GM23248 (cell line): ENCODE results near the gene ATN1. TPM values are rescaled to one million over a fixed set of nuclear protein-coding genes. Genes with fewer than 3 reads are reported as not detected.

Experiments used
- DNase-seq: peaks from one replicate; pipeline ENCODE4 v3.0.0-alpha.2; 2015
- H2AFZ ChIP-seq: fragments of 200-600 bp; sonication (generic); 2 replicates; pipeline ENCODE4 v1.6.1; 2016; ENCODE audit warnings: antibody characterized with exemption
- H3F3A ChIP-seq: fragments of 200-600 bp; sonication (generic); 2 replicates; pipeline ENCODE4 v1.6.1; 2016; ENCODE audit warnings: mild to moderate bottlenecking, antibody characterized with exemption, mixed run types; ENCODE audit not compliant: insufficient read depth
- H3K27ac ChIP-seq: fragments of 200-600 bp; sonication (generic); 2 replicates; pipeline ENCODE4 v1.5.1; 2016; ENCODE audit warnings: mild to moderate bottlenecking
- H3K27me3 ChIP-seq: fragments of 200-600 bp; sonication (generic); replicated peaks from 2 replicates; pipeline ENCODE4 v1.6.1; 2016; ENCODE audit warnings: mild to moderate bottlenecking; ENCODE audit not compliant: insufficient read depth
- H3K36me3 ChIP-seq: fragments of 200-600 bp; sonication (generic); 2 replicates; pipeline ENCODE4 v1.6.1; 2016; ENCODE audit warnings: low read depth, mild to moderate bottlenecking
- H3K4me1 ChIP-seq: fragments of 200-600 bp; sonication (generic); 2 replicates; pipeline ENCODE4 v1.6.1; 2016; ENCODE audit warnings: mild to moderate bottlenecking; ENCODE audit not compliant: insufficient read depth
- H3K4me2 ChIP-seq: fragments of 200-600 bp; sonication (generic); one replicate; pipeline ENCODE4 v1.6.1; 2016; ENCODE audit warnings: mild to moderate bottlenecking; ENCODE audit not compliant: unreplicated experiment
- H3K4me3 ChIP-seq: fragments of 200-600 bp; sonication (generic); 2 replicates; pipeline ENCODE4 v1.5.1; 2016; ENCODE audit warnings: mild to moderate bottlenecking
- H3K79me2 ChIP-seq: fragments of 200-600 bp; sonication (generic); 2 replicates; pipeline ENCODE4 v1.6.1; 2016; ENCODE audit warnings: mild to moderate bottlenecking; ENCODE audit not compliant: insufficient read depth
- H3K9ac ChIP-seq: fragments of 200-600 bp; sonication (generic); 2 replicates; pipeline ENCODE4 v1.6.1; 2016; ENCODE audit warnings: mild to moderate bottlenecking
- H3K9me2 ChIP-seq: fragments of 200-600 bp; sonication (generic); 2 replicates; pipeline ENCODE4 v1.6.1; 2016; ENCODE audit warnings: mixed run types, mild to moderate bottlenecking, moderate library complexity; ENCODE audit not compliant: insufficient read depth
- H3K9me3 ChIP-seq: fragments of 200-600 bp; sonication (generic); one replicate; pipeline ENCODE4 v1.6.1; 2017; ENCODE audit warnings: low read depth
- H4K20me1 ChIP-seq: fragments of 200-600 bp; sonication (generic); 2 replicates; pipeline ENCODE4 v1.6.0; 2016; ENCODE audit not compliant: insufficient read depth
- EZH2 ChIP-seq: fragments of 200-600 bp; sonication (generic); IDR thresholded peaks from 2 replicates; pipeline ENCODE4 v1.6.1; 2018; ENCODE audit warnings: antibody characterized with exemption, mild to moderate bottlenecking; ENCODE audit not compliant: insufficient read depth, poor library complexity, severe bottlenecking
- EZH2phosphoT487 ChIP-seq: fragments of 200-600 bp; sonication (generic); IDR thresholded peaks from 2 replicates; pipeline ENCODE4 v1.6.1; 2018; ENCODE audit warnings: antibody characterized with exemption, moderate library complexity, mild to moderate bottlenecking, low read depth; ENCODE audit not compliant: insufficient read depth
- WGBS, 2 experiments: methylation state at CpG; one replicate each; pipeline ENCODE4 v1.1.6; 2015 to 2017; ENCODE audit warnings: low lambda C conversion rate in 2 of 2, low coverage in 1 of 2; ENCODE audit errors: missing lambda C conversion rate in 2 of 2; 5-methylcytosine and 5-hydroxymethylcytosine counted together
- in situ Hi-C: fragments of 300-500 bp; cut with MboI; formaldehyde crosslinking; loops from 2 replicates; pipeline ENCODE4 v1.15.0; 2020
- polyA plus RNA-seq: library from polyadenylated mRNA; unstranded; fragments of >200 nt; fragmentation: Nextera tagmentation; extraction: Ambion mirVana; gene quantifications from 2 replicates; pipeline ENCODE4 v1.2.1, GENCODE V29; 2016
- total RNA-seq: library from RNA; depleted of rRNA; stranded (reverse); fragments of >200 nt; shearing (Covaris generic); gene quantifications from 2 replicates; pipeline ENCODE4 v1.2.3, GENCODE V29; 2014

Gene ATN1
- total and polyA plus RNA-seq, 2 experiments from 2014 or later: 6.5 to 14.7 TPM

DNA sequence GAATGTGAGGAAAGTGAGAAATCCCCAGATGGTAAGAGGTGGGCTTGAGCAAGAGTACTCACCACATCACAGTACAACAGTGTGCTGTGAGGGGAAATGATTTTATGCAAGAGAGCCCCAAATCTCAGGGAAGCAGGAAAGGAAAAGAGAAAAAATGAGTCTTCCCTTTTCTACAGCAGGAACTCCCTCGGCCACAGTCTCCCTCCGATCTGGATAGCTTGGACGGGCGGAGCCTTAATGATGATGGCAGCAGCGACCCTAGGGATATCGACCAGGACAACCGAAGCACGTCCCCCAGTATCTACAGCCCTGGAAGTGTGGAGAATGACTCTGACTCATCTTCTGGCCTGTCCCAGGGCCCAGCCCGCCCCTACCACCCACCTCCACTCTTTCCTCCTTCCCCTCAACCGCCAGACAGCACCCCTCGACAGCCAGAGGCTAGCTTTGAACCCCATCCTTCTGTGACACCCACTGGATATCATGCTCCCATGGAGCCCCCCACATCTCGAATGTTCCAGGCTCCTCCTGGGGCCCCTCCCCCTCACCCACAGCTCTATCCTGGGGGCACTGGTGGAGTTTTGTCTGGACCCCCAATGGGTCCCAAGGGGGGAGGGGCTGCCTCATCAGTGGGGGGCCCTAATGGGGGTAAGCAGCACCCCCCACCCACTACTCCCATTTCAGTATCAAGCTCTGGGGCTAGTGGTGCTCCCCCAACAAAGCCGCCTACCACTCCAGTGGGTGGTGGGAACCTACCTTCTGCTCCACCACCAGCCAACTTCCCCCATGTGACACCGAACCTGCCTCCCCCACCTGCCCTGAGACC lies 7.8 kb downstream of the ATN1 start:
- Histone ChIP-seq H3K9me3 (no peaks in the 10 kb centered on the region), H3F3A (peaks cover 62% of the 10 kb centered on the region), H3K4me3 (no peak overlapping the region), H2AFZ (no peak overlapping the region), H3K27me3 (no peaks in the 10 kb centered on the region), H3K79me2 (peaks cover 62% of the 10 kb centered on the region), H3K4me1 (peaks cover 19% of the 10 kb centered on the region), H3K36me3 (peaks cover 18% of the 10 kb centered on the region; the same call in 1 of the 2 replicates), H4K20me1 (peaks cover 14% of the 10 kb centered on the region; the same call in 1 of the 2 replicates), H3K9me2 (no peaks in the 10 kb centered on the region), H3K9ac (peak overlapping the region; percentile 30; the same call in 1 of the 2 replicates), H3K4me2 (no peak overlapping the region), H3K27ac (peak overlapping the region; percentile 35)
- peak; percentile 55 for DNase-seq
- WGBS, 2 experiments: 34 to 52% methylated on average over 8 to 14 of the region's 14 CpGs
- no peak for TF ChIP-seq EZH2
- TF ChIP-seq EZH2phosphoT487: no peak
- in situ Hi-C loops: no loop called here

DNA sequence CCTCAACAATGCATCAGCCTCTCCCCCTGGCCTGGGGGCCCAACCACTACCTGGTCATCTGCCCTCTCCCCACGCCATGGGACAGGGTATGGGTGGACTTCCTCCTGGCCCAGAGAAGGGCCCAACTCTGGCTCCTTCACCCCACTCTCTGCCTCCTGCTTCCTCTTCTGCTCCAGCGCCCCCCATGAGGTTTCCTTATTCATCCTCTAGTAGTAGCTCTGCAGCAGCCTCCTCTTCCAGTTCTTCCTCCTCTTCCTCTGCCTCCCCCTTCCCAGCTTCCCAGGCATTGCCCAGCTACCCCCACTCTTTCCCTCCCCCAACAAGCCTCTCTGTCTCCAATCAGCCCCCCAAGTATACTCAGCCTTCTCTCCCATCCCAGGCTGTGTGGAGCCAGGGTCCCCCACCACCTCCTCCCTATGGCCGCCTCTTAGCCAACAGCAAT lies 8.5 kb downstream of the ATN1 start:
- Histone ChIP-seq H3K27me3 (no peaks in the 10 kb centered on the region), H3F3A (peaks cover 64% of the 10 kb centered on the region), H2AFZ (no peak overlapping the region), H3K4me2 (no peak overlapping the region), H4K20me1 (peaks cover 9% of the 10 kb centered on the region; the same call in 1 of the 2 replicates), H3K4me3 (no peak overlapping the region), H3K27ac (no peak overlapping the region), H3K36me3 (peaks cover 18% of the 10 kb centered on the region; the same call in 1 of the 2 replicates), H3K4me1 (peaks cover 15% of the 10 kb centered on the region; the same call in 1 of the 2 replicates), H3K9ac (peak overlapping the region; percentile 91; the same call in 1 of the 2 replicates), H3K79me2 (peaks cover 55% of the 10 kb centered on the region), H3K9me2 (no peaks in the 10 kb centered on the region), H3K9me3 (no peaks in the 10 kb centered on the region)
- in situ Hi-C loops: no loop called here
- TF ChIP-seq EZH2phosphoT487 (no peak), EZH2 (no peak)
- DNase-seq: no peak
- 93 to 99% methylated on average over 3 of the region's 3 CpGs for WGBS, 2 experiments

DNA sequence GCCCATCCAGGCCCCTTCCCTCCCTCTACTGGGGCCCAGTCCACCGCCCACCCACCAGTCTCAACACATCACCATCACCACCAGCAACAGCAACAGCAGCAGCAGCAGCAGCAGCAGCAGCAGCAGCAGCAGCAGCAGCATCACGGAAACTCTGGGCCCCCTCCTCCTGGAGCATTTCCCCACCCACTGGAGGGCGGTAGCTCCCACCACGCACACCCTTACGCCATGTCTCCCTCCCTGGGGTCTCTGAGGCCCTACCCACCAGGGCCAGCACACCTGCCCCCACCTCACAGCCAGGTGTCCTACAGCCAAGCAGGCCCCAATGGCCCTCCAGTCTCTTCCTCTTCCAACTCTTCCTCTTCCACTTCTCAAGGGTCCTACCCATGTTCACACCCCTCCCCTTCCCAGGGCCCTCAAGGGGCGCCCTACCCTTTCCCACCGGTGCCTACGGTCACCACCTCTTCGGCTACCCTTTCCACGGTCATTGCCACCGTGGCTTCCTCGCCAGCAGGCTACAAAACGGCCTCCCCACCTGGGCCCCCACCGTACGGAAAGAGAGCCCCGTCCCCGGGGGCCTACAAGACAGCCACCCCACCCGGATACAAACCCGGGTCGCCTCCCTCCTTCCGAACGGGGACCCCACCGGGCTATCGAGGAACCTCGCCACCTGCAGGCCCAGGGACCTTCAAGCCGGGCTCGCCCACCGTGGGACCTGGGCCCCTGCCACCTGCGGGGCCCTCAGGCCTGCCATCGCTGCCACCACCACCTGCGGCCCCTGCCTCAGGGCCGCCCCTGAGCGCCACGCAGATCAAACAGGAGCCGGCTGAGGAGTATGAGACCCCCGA lies 9.1 kb downstream of the ATN1 start:
- H3K9me3 ChIP-seq: no peaks in the 10 kb centered on the region
- peaks cover 49% of the 10 kb centered on the region for H3K79me2 ChIP-seq
- H3K4me2 ChIP-seq: peak overlapping the region; percentile 92
- H3K27ac ChIP-seq: peak overlapping the region; percentile 62
- TF ChIP-seq EZH2phosphoT487: no peak
- TF ChIP-seq EZH2: no peak
- in situ Hi-C loops: no loop called here
- H3K4me3 ChIP-seq: peak overlapping the region; percentile 79
- WGBS, 2 experiments: 31 to 45% methylated on average over 12 to 36 of the region's 36 CpGs
- no peaks in the 10 kb centered on the region for H3K9me2 ChIP-seq
- peaks cover 67% of the 10 kb centered on the region for H3F3A ChIP-seq
- peaks cover 15% of the 10 kb centered on the region; the same call in 1 of the 2 replicates for H3K4me1 ChIP-seq
- no peaks in the 10 kb centered on the region for H3K27me3 ChIP-seq
- DNase-seq: no peak
- peaks cover 7% of the 10 kb centered on the region; the same call in 1 of the 2 replicates for H4K20me1 ChIP-seq
- no peak overlapping the region for H2AFZ ChIP-seq
- peaks cover 18% of the 10 kb centered on the region; the same call in 1 of the 2 replicates for H3K36me3 ChIP-seq
- H3K9ac ChIP-seq: peak overlapping the region; percentile 91
